Activated CD4-positive, alpha-beta T cell treated with anti-CD3 and anti-CD28 coated beads, Interleukin-2, amount 10 ng/mL, durations not matched to agents 7 days and 5 days (primary cell): ENCODE measurements around the gene RPS10. TPM values are rescaled to one million over a fixed set of nuclear protein-coding genes. Genes with fewer than 3 reads are reported as not detected.

Experiments
- CTCF ChIA-PET: fragments of 350-600 bp; sonication (Branson Sonifier 250); formaldehyde crosslinking; loops from one replicate; lab custom pipeline; 2021; ENCODE audit warnings: antibody characterized with exemption; lab: Charles Lee
- POLR2A ChIA-PET: fragments of 350-600 bp; sonication (Branson Sonifier 250); formaldehyde crosslinking; loops from one replicate; lab custom pipeline; 2021; ENCODE audit warnings: antibody characterized with exemption; lab: Charles Lee
- DNase-seq: peaks from one replicate; pipeline ENCODE4 v3.0.0-alpha.2; 2020
- H3K27ac Mint-ChIP-seq: one replicate; pipeline ENCODE4 v1.8.0; 2021; ENCODE audit warnings: mild to moderate bottlenecking, moderate library complexity, mixed read lengths
- H3K27me3 Mint-ChIP-seq: one replicate; pipeline ENCODE4 v1.8.0; 2021; ENCODE audit warnings: mixed read lengths
- H3K36me3 Mint-ChIP-seq: one replicate; pipeline ENCODE4 v1.8.0; 2021; ENCODE audit warnings: low read depth, mixed read lengths
- H3K4me1 Mint-ChIP-seq: one replicate; pipeline ENCODE4 v1.8.0; 2021; ENCODE audit warnings: mixed read lengths
- H3K4me3 Mint-ChIP-seq: one replicate; pipeline ENCODE4 v1.8.0; 2021; ENCODE audit warnings: mild to moderate bottlenecking, moderate library complexity, mixed read lengths
- H3K9me3 Mint-ChIP-seq: one replicate; pipeline ENCODE4 v1.8.0; 2021; ENCODE audit warnings: mixed read lengths
- total RNA-seq, 2 experiments: library from RNA; stranded (reverse); gene quantifications; one replicate each; pipeline ENCODE4 v1.2.3, GENCODE V29; 2021

The RPS10 gene
- total RNA-seq, 2 experiments from 2014 or later = 1,606 to 1,644 TPM

GRCh38 chr6:34439442-34439841 is 13.6 kb upstream of the RPS10 start:
- Mint-ChIP-seq H3K27me3 (peaks cover 3% of the 10 kb centered on the region), H3K27ac (no peak overlapping the region), H3K4me3 (no peak overlapping the region), H3K4me1 (peaks cover 2% of the 10 kb centered on the region), H3K36me3 (no peaks in the 10 kb centered on the region), H3K9me3 (peaks cover 7% of the 10 kb centered on the region)
- ChIA-PET CTCF (no interaction called here), POLR2A (no interaction called here)
- DNase-seq = no peak

GRCh38 chr6:34438705-34439104 is 12.8 kb upstream of the RPS10 start:
- Mint-ChIP-seq H3K27me3 (peaks cover 3% of the 10 kb centered on the region), H3K4me1 (peaks cover 2% of the 10 kb centered on the region), H3K27ac (no peak overlapping the region), H3K4me3 (no peak overlapping the region), H3K36me3 (no peaks in the 10 kb centered on the region), H3K9me3 (peaks cover 7% of the 10 kb centered on the region)
- CTCF ChIA-PET = no interaction called here
- DNase-seq = no peak
- POLR2A ChIA-PET = no interaction called here

DNA sequence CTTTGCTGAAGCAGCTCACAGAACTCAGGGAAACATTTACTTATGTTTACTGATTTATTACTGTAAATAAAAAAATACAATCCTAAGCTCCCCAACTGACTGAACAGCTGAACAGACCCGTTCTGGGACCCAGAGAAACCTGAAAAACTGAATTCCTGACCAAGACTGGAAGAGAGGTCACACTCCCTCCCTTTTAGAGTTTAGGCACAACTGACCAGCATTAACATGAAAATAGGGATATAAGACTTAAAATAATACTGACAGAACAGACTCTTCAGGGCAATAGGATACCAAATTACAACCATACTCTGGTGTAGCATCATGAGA is 11.7 kb upstream of the RPS10 start:
- peaks cover 7% of the 10 kb centered on the region for H3K9me3 Mint-ChIP-seq
- H3K4me1 Mint-ChIP-seq = peaks cover 2% of the 10 kb centered on the region
- no peak overlapping the region for H3K27ac Mint-ChIP-seq
- H3K4me3 Mint-ChIP-seq = no peak overlapping the region
- H3K27me3 Mint-ChIP-seq = no peaks in the 10 kb centered on the region
- ChIA-PET CTCF (no interaction called here), POLR2A (no interaction called here)
- no peak for DNase-seq
- H3K36me3 Mint-ChIP-seq = no peaks in the 10 kb centered on the region

DNA sequence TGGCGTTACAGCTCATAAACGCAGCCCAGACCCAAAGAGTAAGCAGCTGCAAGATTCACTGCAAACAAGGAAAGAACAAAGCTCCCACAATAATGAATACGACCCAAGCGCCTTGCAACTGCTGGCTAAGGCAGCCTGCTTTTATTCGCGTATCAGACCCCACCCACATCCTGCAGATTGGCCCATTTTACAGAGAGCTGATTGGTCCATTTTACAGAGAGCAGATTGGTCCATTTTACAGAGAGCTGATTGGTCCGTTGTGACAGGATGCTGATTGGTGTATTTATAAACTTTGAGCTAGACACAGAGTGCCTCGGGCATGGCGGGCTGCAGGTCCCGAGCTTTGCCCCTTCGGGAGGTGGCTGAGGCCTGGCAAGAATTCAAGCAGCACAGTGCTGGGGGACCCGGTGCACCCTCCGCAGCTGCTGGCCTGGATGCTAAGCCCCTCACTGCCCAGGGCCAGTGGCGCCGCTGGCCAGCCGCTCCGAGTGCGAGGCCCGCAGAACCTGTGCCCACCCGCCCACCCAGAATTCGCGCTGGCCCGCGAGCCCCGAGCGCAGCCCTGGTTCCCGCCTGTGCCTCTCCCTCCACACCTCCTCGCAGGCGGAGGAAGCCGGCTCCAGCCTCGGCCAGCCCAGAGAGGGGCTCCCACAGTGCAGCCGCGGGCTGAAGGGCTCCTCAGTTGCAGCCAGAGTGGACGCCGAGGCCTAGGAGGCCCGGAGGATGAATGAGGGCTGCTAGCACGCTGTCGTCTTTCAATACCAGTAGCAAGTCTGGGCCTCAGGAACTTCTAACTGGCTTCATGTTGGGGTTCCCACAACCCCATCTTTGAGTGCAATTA is 11.2 kb upstream of the RPS10 start:
- Mint-ChIP-seq H3K4me3 (no peak overlapping the region), H3K27ac (no peak overlapping the region), H3K27me3 (no peaks in the 10 kb centered on the region), H3K36me3 (no peaks in the 10 kb centered on the region), H3K9me3 (peaks cover 7% of the 10 kb centered on the region), H3K4me1 (peaks cover 2% of the 10 kb centered on the region)
- ChIA-PET POLR2A (interaction anchor here (0.6 kb wide), 1 partner anchor 9 kb away, joined by 8 read pairs; no protein-coding TSS in a partner anchor), CTCF (no interaction called here)
- DNase-seq = no peak

- Mint-ChIP-seq H3K27ac (no peak overlapping the region), H3K9me3 (peaks cover 7% of the 10 kb centered on the region), H3K36me3 (no peaks in the 10 kb centered on the region), H3K27me3 (peaks cover 4% of the 10 kb centered on the region), H3K4me3 (no peak overlapping the region), H3K4me1 (no peaks in the 10 kb centered on the region)
- DNase-seq = no peak
- POLR2A ChIA-PET = no interaction called here
- CTCF ChIA-PET = no interaction called here
Observed at GRCh38 chr6:34435916-34436315, 10.0 kb upstream of the RPS10 start.

DNA sequence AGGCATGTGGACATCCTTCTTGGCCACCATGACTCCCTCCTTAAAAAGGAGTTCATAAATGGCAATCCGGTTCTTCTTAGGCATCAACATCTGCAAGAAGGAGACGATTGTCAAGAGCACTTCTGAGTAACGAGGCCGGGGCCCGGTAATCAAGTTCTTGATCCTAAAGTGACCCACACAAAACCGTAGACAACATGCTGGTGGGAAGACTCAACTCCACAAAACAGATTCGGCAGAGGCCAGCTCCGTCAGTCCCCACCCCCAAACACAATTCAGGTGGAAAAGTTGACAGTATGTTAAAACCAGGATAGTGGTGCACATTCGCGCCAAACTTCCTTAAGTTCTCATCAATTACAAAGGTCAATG is 754 bp downstream of the RPS10 start:
- H3K4me3 Mint-ChIP-seq = peak overlapping the region; percentile 99
- H3K4me1 Mint-ChIP-seq = peaks cover 40% of the 10 kb centered on the region
- no peaks in the 10 kb centered on the region for H3K27me3 Mint-ChIP-seq
- POLR2A ChIA-PET = interaction anchor here (1.3 kb wide), 1 partner anchor 10 kb away, joined by 4 read pairs; no protein-coding TSS in a partner anchor
- no peak for DNase-seq
- H3K27ac Mint-ChIP-seq = peak overlapping the region; percentile 99
- CTCF ChIA-PET = interaction anchor here (0.6 to 1.5 kb wide), 2 partner anchors 10 to 26 kb away, joined by 3 to 4 read pairs; no protein-coding TSS in a partner anchor
- no peaks in the 10 kb centered on the region for H3K9me3 Mint-ChIP-seq
- H3K36me3 Mint-ChIP-seq = peaks cover 41% of the 10 kb centered on the region

GRCh38 chr6:34424200-34425131 is 1.4 kb downstream of the RPS10 start:
- no peak for DNase-seq
- peak overlapping the region; percentile 99 for H3K27ac Mint-ChIP-seq
- H3K9me3 Mint-ChIP-seq = no peaks in the 10 kb centered on the region
- POLR2A ChIA-PET = interaction anchor here (1.3 kb wide), 1 partner anchor 9 kb away, joined by 4 read pairs; no protein-coding TSS in a partner anchor
- peaks cover 44% of the 10 kb centered on the region for H3K36me3 Mint-ChIP-seq
- no peaks in the 10 kb centered on the region for H3K27me3 Mint-ChIP-seq
- peak overlapping the region; percentile 99 for H3K4me3 Mint-ChIP-seq
- peaks cover 42% of the 10 kb centered on the region for H3K4me1 Mint-ChIP-seq
- CTCF ChIA-PET = interaction anchor here (0.6 to 1.5 kb wide), 3 partner anchors 10 to 1152 kb away, joined by 3 to 4 read pairs (median 3); partner anchors contain the start of gene RPS18

DNA sequence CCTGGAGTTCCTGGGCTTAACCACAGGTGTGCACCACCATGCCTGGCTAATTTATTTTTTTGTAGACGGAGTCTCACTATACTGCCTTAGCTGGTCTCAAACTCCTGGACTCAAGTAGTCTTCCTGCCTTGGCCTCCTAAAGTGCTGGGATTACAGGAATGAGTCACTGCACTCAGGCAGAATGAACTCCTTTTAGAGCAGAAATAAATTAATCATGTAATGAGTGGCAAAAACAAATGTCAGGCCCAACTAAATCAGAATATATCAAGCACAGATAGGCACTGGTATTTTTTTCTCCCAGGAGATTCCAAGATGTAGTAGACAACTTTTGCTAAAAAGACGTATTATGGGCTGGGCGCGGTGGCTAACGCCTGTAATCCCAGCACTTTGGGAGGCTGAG is 2.6 kb downstream of the RPS10 start:
- Mint-ChIP-seq H3K36me3 (peaks cover 49% of the 10 kb centered on the region), H3K27ac (no peak overlapping the region), H3K9me3 (no peaks in the 10 kb centered on the region), H3K4me3 (no peak overlapping the region), H3K27me3 (no peaks in the 10 kb centered on the region), H3K4me1 (peaks cover 42% of the 10 kb centered on the region)
- ChIA-PET CTCF (interaction anchor here (0.5 to 0.6 kb wide), 2 partner anchors 81 to 1151 kb away, joined by 3 read pairs; partner anchors contain the start of gene RPS18), POLR2A (no interaction called here)
- DNase-seq = no peak

- CTCF ChIA-PET = interaction anchor here (3.6 kb wide), 1 partner anchor 222 kb away, joined by 10 read pairs; no protein-coding TSS in a partner anchor
- Mint-ChIP-seq H3K27me3 (no peaks in the 10 kb centered on the region), H3K36me3 (peaks cover 57% of the 10 kb centered on the region), H3K4me3 (no peak overlapping the region), H3K27ac (no peak overlapping the region), H3K4me1 (peaks cover 21% of the 10 kb centered on the region), H3K9me3 (no peaks in the 10 kb centered on the region)
- POLR2A ChIA-PET = no interaction called here
- no peak for DNase-seq
Observed at GRCh38 chr6:34418367-34418766, 7.5 kb downstream of the RPS10 start.

GRCh38 chr6:34416877-34417371 is 8.9 kb downstream of the RPS10 start:
- ChIA-PET CTCF (interaction anchor here (0.6 to 3.7 kb wide), 4 partner anchors 28 to 1728 kb away, joined by 3 to 40 read pairs (median 20); partner anchors contain the start of gene SMIM29), POLR2A (no interaction called here)
- no peaks in the 10 kb centered on the region for H3K9me3 Mint-ChIP-seq
- H3K4me3 Mint-ChIP-seq = no peak overlapping the region
- peaks cover 13% of the 10 kb centered on the region for H3K4me1 Mint-ChIP-seq
- no peak for DNase-seq
- H3K27ac Mint-ChIP-seq = no peak overlapping the region
- peaks cover 49% of the 10 kb centered on the region for H3K36me3 Mint-ChIP-seq
- no peaks in the 10 kb centered on the region for H3K27me3 Mint-ChIP-seq

DNA sequence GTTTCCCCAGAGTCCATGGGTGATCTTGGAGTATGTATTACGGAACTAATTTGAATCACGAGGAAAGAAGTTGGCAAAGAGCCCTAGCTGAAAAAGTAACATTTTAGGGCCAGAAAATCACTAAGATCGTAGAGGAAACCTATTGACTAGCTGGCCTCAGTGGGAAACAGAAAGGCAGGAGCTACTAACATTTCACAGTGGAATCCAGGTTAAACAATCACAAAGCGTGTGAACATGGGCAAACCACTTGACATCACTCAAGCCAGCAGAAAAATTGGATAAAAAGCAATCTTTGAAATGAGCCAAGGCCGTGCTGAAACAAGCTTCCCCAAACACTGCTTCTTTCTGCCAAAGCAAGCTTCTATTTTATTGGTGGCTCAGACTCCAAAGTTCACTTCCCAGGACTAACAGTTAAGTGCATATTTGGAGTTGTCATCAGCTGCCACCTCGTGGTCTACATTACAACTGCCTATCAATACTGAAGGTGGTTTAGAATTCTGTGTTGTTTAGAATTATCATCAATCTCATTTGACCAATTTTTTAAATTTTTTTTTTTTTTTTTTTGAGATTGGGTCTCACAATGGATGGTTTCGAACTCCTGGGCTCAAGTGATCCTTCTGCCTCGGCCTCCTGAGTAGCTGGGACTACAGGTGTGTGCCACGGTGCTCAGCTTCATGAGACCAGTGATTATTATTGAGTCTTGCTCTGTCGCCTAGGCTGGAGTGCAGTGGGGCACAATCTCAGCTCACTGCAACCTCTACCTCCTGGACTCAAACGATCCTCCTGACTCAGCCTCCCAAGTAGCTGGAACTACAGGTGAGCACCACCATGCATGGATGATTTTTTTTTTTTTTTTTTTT is 10.6 kb downstream of the RPS10 start:
- peaks cover 42% of the 10 kb centered on the region for H3K36me3 Mint-ChIP-seq
- no peak overlapping the region for H3K4me3 Mint-ChIP-seq
- peak overlapping the region; percentile 19 for H3K27ac Mint-ChIP-seq
- H3K4me1 Mint-ChIP-seq = peaks cover 4% of the 10 kb centered on the region
- H3K9me3 Mint-ChIP-seq = no peaks in the 10 kb centered on the region
- DNase-seq = peak; percentile 54
- ChIA-PET CTCF (interaction anchor here (0.5 to 3.7 kb wide), 22 partner anchors 9 to 893 kb away, joined by 3 to 40 read pairs (median 4); partner anchors contain the start of genes HMGA1, RPS10 and SMIM29), POLR2A (interaction anchor here (0.7 to 1.5 kb wide), 3 partner anchors 10 to 167 kb away, joined by 4 read pairs; partner anchors contain the start of genes RPS10 and SMIM29)
- H3K27me3 Mint-ChIP-seq = no peaks in the 10 kb centered on the region
